HUES48 (cell line): ENCODE data around the gene SPIRE2.
"Not testable (repeated sequence)": the region's sequence is repeated elsewhere in the genome, so short reads cannot be mapped to it uniquely, and the experiment has no call there.

Source experiments
- H3K27ac ChIP-seq: one replicate; pipeline ENCODE4 v1.7.0; 2013; ENCODE audit warnings: low read depth, low read length, inconsistent platforms
- H3K27me3 ChIP-seq: 2 replicates; pipeline ENCODE4 v1.6.1; 2013; ENCODE audit warnings: mild to moderate bottlenecking, low read length; ENCODE audit not compliant: control insufficient read depth, insufficient read depth
- H3K36me3 ChIP-seq: 2 replicates; pipeline ENCODE4 v1.6.1; 2013; ENCODE audit warnings: low read length; ENCODE audit not compliant: control insufficient read depth, insufficient read depth
- H3K4me1 ChIP-seq: 2 replicates; pipeline ENCODE4 v1.6.1; 2013; ENCODE audit warnings: mild to moderate bottlenecking, low read length; ENCODE audit not compliant: control insufficient read depth, insufficient read depth
- H3K4me3 ChIP-seq: 2 replicates; pipeline ENCODE4 v1.5.1; 2013; ENCODE audit warnings: mild to moderate bottlenecking, low read depth, low read length
- H3K9ac ChIP-seq: 2 replicates; pipeline ENCODE4 v1.6.1; 2013; ENCODE audit warnings: mild to moderate bottlenecking, low read depth, low read length, moderate library complexity
- H3K9me3 ChIP-seq: 2 replicates; pipeline ENCODE4 v1.6.1; 2013; ENCODE audit warnings: low read length; ENCODE audit not compliant: control insufficient read depth, insufficient read depth

SPIRE2 gene

GRCh38 chr16:89828870-89829629, 775 bp downstream of the SPIRE2 start:
- no peaks in the 10 kb centered on the region for H3K4me1 ChIP-seq
- peak overlapping the region; percentile 28 for H3K27ac ChIP-seq
- H3K9ac ChIP-seq, result no peak overlapping the region
- H3K4me3 ChIP-seq, result peak overlapping the region; percentile 65
- no peaks in the 10 kb centered on the region for H3K9me3 ChIP-seq
- no peaks in the 10 kb centered on the region for H3K36me3 ChIP-seq
- H3K27me3 ChIP-seq, result no peaks in the 10 kb centered on the region

GRCh38 chr16:89829630-89830437, 1.6 kb downstream of the SPIRE2 start:
- Histone ChIP-seq H3K27me3 (no peaks in the 10 kb centered on the region), H3K9me3 (no peaks in the 10 kb centered on the region), H3K4me3 (no peak overlapping the region), H3K36me3 (no peaks in the 10 kb centered on the region), H3K4me1 (no peaks in the 10 kb centered on the region), H3K27ac (no peak overlapping the region), H3K9ac (no peak overlapping the region)

- Histone ChIP-seq H3K4me3 (no peak overlapping the region), H3K9ac (no peak overlapping the region), H3K36me3 (no peaks in the 10 kb centered on the region), H3K27me3 (no peaks in the 10 kb centered on the region), H3K4me1 (no peaks in the 10 kb centered on the region), H3K27ac (no peak overlapping the region), H3K9me3 (no peaks in the 10 kb centered on the region)
These were observed 3.6 kb downstream of the SPIRE2 start for GRCh38 chr16:89831810-89832328.

GRCh38 chr16:89833664-89834363, 5.5 kb downstream of the SPIRE2 start:
- not testable (repeated sequence) for H3K9me3 ChIP-seq, H3K27ac ChIP-seq, H3K9ac ChIP-seq, H3K27me3 ChIP-seq, H3K4me1 ChIP-seq, H3K4me3 ChIP-seq, H3K36me3 ChIP-seq

- H3K36me3 ChIP-seq, H3K27me3 ChIP-seq, H3K4me3 ChIP-seq, H3K27ac ChIP-seq, H3K9ac ChIP-seq, H3K9me3 ChIP-seq, H3K4me1 ChIP-seq: not testable (repeated sequence)
These were observed 6.6 kb downstream of the SPIRE2 start for GRCh38 chr16:89834813-89835363.

- H3K36me3 ChIP-seq, result not testable (repeated sequence)
These were observed 8.2 kb downstream of the SPIRE2 start for GRCh38 chr16:89836484-89836883.

GRCh38 chr16:89837014-89837546, 8.8 kb downstream of the SPIRE2 start:
- Histone ChIP-seq H3K4me3 (no peak overlapping the region), H3K9ac (no peak overlapping the region), H3K4me1 (peaks cover 4% of the 10 kb centered on the region; the same call in 1 of the 2 replicates), H3K27me3 (no peaks in the 10 kb centered on the region), H3K9me3 (no peaks in the 10 kb centered on the region), H3K27ac (no peak overlapping the region), H3K36me3 (no peaks in the 10 kb centered on the region)

More at GRCh38 chr16:89836484-89836883, 8.2 kb downstream of the SPIRE2 start:
- not testable (repeated sequence) for H3K9ac ChIP-seq, H3K4me3 ChIP-seq, H3K27me3 ChIP-seq, H3K27ac ChIP-seq, H3K4me1 ChIP-seq, H3K9me3 ChIP-seq

- Histone ChIP-seq H3K9me3 (no peaks in the 10 kb centered on the region), H3K9ac (no peak overlapping the region), H3K4me1 (peaks cover 4% of the 10 kb centered on the region; the same call in 1 of the 2 replicates), H3K4me3 (no peak overlapping the region), H3K27ac (no peak overlapping the region), H3K36me3 (no peaks in the 10 kb centered on the region), H3K27me3 (no peaks in the 10 kb centered on the region)
These were observed 13.0 kb downstream of the SPIRE2 start for GRCh38 chr16:89841275-89841674.

- Histone ChIP-seq H3K27ac (no peak overlapping the region), H3K36me3 (no peaks in the 10 kb centered on the region), H3K27me3 (no peaks in the 10 kb centered on the region), H3K4me3 (no peak overlapping the region), H3K9ac (no peak overlapping the region), H3K9me3 (no peaks in the 10 kb centered on the region), H3K4me1 (peaks cover 4% of the 10 kb centered on the region; the same call in 1 of the 2 replicates)
These were observed 14.5 kb downstream of the SPIRE2 start for GRCh38 chr16:89842471-89843408.
